Measurements from ENCODE around the gene EDRF1. TPM values are rescaled to one million over a fixed set of nuclear protein-coding genes. Genes with fewer than 3 reads are reported as not detected.

The EDRF1 gene
- total and polyA plus RNA-seq, 2 of the 13 experiments (the other 11 are each of a cell fraction or from before 2014, with no cell fraction given), result 16.9 to 26.7 TPM

GRCh38 chr10:125811251-125811650 is 91.7 kb downstream of the EDRF1 start:
- 85% methylated on average over 1 of the region's 1 CpG for WGBS (ENCODE audit: low lambda C conversion rate)
- no peaks in the 10 kb centered on the region for H3K27me3 ChIP-seq (ENCODE audit: control insufficient read depth in 1 of 2, insufficient read depth in 2 of 2, low read length in 2 of 2)
- H2AFZ ChIP-seq (ENCODE audit: low read length), result no peak overlapping the region
- H3K4me3 ChIP-seq (replicated peaks in 1 of 3; ENCODE audit: insufficient read depth in 1 of 3, low read depth in 2 of 3, low read length in 3 of 3), result no peak overlapping the region
- TF ChIP-seq MXD4 (CRISPR knock-in tag; IDR thresholded peaks at IDR 0.05), result no peak
- no peak for TF ChIP-seq TBL1XR1 (IDR thresholded peaks at IDR 0.05; ENCODE audit: borderline replicate concordance, low read length, partially characterized antibody)
- no peak for TF ChIP-seq JDP2 (CRISPR knock-in tag; IDR thresholded peaks at IDR 0.05; ENCODE audit: borderline replicate concordance)
- TF ChIP-seq MXD3 (CRISPR knock-in tag; IDR thresholded peaks at IDR 0.05), result no peak
- TF ChIP-seq USF2 (IDR thresholded peaks at IDR 0.05; ENCODE audit: low read depth, low read length), result no peak
- no peak for TF ChIP-seq USF2 (CRISPR knock-in tag; IDR thresholded peaks at IDR 0.05; ENCODE audit: borderline replicate concordance)
- no peak for TF ChIP-seq ZNF773 (CRISPR knock-in tag; IDR thresholded peaks at IDR 0.05; ENCODE audit: borderline replicate concordance)
- no peak for TF ChIP-seq SETDB1 (CRISPR knock-in tag; IDR thresholded peaks at IDR 0.05; ENCODE audit: borderline replicate concordance)
- no peak for TF ChIP-seq PLRG1 (conservative IDR thresholded peaks at IDR 0.05)
- TF ChIP-seq FOXK1 (CRISPR knock-in tag; IDR thresholded peaks at IDR 0.05; ENCODE audit: borderline replicate concordance, low read depth), result no peak
- no peak for TF ChIP-seq ONECUT2 (CRISPR knock-in tag; IDR thresholded peaks at IDR 0.05)
- no peak for TF ChIP-seq RAD21 (CRISPR knock-in tag; IDR thresholded peaks at IDR 0.05)
- TF ChIP-seq ZNF549 (CRISPR knock-in tag; IDR thresholded peaks at IDR 0.05), result no peak
- TF ChIP-seq ZNF24 (IDR thresholded peaks at IDR 0.05), result no peak
- BruUV-seq (replicated peaks), result no TSS peak
- no peaks in the 10 kb centered on the region for H3K4me1 ChIP-seq (ENCODE audit: insufficient read depth, low read length)
- DNase-seq (ENCODE audit: low spot score), result no peak
- no peaks in the 10 kb centered on the region for H3K9me3 ChIP-seq (ENCODE audit: low read length)
- H3K79me2 ChIP-seq (ENCODE audit: insufficient read depth, low read length), result no peaks in the 10 kb centered on the region
- no peak for FAIRE-seq
- no peak overlapping the region for H3K9ac ChIP-seq (ENCODE audit: insufficient read depth, low read depth, low read length)
- H3K4me2 ChIP-seq (ENCODE audit: low read depth, low read length), result no peak overlapping the region
- ChIA-PET POLR2A (no interaction called here), CTCF (ENCODE audit: low intra/inter-chr PET ratio, low total read pairs) (no interaction called here)
- intact Hi-C loops (cut with micrococcal nuclease; ENCODE audit: unreplicated experiment), result no loop called here
- H3K27ac ChIP-seq (ENCODE audit: extremely low read length, insufficient read depth, low read length), result no peak overlapping the region
- in situ Hi-C loops (cut with HindIII; ENCODE audit: extremely low pct_ligation_motif_present, low pct_unique_long_range_greater_than_20kb), result no loop called here
- H3K36me3 ChIP-seq (replicated peaks in 1 of 2; ENCODE audit: control insufficient read depth in 1 of 2, insufficient read depth in 2 of 2, low read length in 2 of 2), result peaks cover 12 to 13% of the 10 kb centered on the region in 2 experiments
- ATAC-seq, result no peak
- H4K20me1 ChIP-seq (ENCODE audit: insufficient read depth, low read length), result no peaks in the 10 kb centered on the region

Measured in HepG2 (cell line).